Prostate gland (tissue), 2 donors: ENCODE measurements around the gene SCN1A.

ENCODE experiments used
- POLR2AphosphoS5 ChIP-seq: sonication (generic); formaldehyde crosslinking; IDR thresholded peaks from one replicate; pipeline ENCODE4 v1.6.1; 2017; ENCODE audit warnings: antibody characterized with exemption
- TF ChIP-seq, protein P1 (sequence below), 4 experiments: fragments of 200-600 bp in 2 of 4; fragments of 450-650 bp in 2 of 4; sonication (generic) in 2 of 4; IDR thresholded peaks; 1 replicate in 3 of 4; 2 replicates in 1 of 4; pipeline ENCODE4 v1.5.1; 2016 to 2019; ENCODE audit warnings: antibody characterized with exemption in 4 of 4, mild to moderate bottlenecking in 2 of 4, moderate library complexity in 2 of 4

DNA sequence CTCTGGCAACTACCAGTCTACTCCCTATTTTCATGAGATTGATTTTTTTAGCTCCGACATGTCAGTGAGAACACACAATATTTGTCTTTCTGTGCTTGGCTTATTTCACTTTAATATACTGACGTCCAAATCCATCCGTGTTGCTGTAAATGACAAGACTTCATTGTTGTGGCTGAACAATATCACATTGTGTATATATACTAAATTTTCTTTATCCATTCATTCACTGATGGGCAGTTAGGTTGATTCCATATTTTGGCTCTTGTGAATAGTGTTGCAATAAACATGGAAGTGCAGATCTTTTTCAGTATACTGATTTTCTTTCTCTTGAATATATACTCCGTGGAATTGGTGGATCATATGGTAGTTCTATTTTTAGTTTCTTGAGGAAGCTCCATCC lies 168.4 kb downstream of the SCN1A start:
- TF ChIP-seq, protein P1, sequence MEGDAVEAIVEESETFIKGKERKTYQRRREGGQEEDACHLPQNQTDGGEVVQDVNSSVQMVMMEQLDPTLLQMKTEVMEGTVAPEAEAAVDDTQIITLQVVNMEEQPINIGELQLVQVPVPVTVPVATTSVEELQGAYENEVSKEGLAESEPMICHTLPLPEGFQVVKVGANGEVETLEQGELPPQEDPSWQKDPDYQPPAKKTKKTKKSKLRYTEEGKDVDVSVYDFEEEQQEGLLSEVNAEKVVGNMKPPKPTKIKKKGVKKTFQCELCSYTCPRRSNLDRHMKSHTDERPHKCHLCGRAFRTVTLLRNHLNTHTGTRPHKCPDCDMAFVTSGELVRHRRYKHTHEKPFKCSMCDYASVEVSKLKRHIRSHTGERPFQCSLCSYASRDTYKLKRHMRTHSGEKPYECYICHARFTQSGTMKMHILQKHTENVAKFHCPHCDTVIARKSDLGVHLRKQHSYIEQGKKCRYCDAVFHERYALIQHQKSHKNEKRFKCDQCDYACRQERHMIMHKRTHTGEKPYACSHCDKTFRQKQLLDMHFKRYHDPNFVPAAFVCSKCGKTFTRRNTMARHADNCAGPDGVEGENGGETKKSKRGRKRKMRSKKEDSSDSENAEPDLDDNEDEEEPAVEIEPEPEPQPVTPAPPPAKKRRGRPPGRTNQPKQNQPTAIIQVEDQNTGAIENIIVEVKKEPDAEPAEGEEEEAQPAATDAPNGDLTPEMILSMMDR (IDR thresholded peaks at IDR 0.05): no peak
- no peak for TF ChIP-seq POLR2AphosphoS5
